DLD1 (cell line): ENCODE data around the gene USP44.
"Not testable (repeated sequence)": the region's sequence is repeated elsewhere in the genome, so short reads cannot be mapped to it uniquely, and the experiment has no call there.

Source experiments
- in situ Hi-C: cut with HindIII; loops from 2 replicates; pipeline ENCODE4 v1.10.0; 2017; ENCODE audit warnings: low sequenced_read_pairs

Gene USP44

DNA sequence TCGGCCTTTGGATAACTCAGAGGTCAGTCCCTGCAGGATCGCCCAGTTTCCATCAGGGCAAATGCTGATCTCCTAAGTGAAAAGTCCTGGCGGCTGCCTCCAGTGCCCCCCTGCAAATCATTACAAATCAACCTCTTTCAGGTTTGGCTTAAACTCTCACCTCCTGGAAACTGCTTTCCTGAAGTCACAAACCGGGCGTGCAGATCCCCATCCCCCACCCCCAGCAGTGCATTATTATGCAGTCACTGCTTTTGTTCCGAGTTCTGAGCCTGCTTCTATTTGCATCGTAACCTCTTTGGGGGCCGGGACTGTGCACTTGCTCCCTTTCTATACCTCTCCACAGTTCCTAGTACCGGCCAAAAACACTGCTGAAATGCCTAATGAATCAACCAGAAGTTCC is at the start of gene USP44:
TSS of gene USP44 (minus strand) at position 172 of the 400 bp plus-strand sequence. CDS start 17,220 bp downstream, outside the sequence.
- in situ Hi-C loops = no loop called here

DNA sequence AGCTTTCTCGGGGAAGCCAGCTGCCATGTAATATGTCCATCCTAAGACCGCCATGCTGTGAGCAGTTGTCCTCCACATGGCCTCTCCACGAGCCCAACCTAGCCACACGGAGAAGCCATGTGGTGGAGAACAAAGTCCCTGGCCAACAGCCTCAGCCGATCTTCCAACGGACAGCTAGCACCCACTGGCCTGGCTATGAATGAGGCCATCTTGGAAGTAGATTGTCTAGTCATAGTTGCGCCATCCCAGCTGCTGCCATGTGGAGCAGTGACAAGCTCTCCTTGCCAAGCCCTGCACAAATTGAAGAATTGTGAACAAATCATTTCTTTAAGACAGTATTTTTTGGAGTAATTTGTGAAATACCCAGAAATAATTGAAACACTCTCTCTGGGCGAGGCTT is 49.3 kb upstream of the USP44 start:
- in situ Hi-C loops = loop anchor here (25.0 kb wide), 1 partner anchor 212 kb away; no protein-coding TSS in a partner anchor

DNA sequence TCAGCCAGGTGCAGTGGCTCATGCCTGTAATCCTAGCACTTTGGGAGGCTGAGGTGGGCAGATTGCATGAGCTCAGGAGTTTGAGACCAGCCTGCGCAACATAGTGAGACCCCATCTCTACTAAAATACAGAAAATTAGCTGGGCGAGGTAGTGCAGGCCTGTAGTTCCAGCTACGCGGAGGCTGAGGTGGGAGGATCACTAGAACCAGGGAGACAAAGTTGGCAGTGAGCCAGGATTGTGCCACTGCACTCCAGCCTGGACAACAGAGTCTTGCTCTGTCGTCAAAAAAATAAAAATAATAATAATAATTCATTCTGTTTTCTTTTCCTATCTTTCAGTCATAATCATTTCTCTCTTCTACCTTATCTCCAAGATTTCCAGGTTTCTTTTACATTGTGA is 48.6 kb upstream of the USP44 start:
- in situ Hi-C loops = loop anchor here (25.0 kb wide), 1 partner anchor 212 kb away; no protein-coding TSS in a partner anchor

DNA sequence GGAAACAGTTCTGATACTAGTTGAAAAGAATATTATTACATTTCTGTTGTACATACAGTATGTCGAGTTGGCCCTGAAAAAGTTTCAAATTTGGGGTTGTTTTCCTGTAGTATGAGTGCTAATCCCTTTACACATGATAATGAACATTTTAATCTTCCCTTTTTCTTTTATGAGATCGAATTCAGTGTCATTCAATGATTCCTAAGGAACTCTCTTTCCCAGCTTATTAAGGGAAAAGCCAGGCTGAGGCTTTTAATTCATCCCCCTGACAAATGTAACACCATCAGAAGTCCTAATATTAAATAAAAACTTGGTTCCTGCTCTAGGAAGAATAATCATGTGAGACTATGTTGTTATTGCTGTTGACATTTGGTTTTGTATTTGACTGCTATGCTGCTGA is 42.9 kb upstream of the USP44 start:
- in situ Hi-C loops = no loop called here

DNA sequence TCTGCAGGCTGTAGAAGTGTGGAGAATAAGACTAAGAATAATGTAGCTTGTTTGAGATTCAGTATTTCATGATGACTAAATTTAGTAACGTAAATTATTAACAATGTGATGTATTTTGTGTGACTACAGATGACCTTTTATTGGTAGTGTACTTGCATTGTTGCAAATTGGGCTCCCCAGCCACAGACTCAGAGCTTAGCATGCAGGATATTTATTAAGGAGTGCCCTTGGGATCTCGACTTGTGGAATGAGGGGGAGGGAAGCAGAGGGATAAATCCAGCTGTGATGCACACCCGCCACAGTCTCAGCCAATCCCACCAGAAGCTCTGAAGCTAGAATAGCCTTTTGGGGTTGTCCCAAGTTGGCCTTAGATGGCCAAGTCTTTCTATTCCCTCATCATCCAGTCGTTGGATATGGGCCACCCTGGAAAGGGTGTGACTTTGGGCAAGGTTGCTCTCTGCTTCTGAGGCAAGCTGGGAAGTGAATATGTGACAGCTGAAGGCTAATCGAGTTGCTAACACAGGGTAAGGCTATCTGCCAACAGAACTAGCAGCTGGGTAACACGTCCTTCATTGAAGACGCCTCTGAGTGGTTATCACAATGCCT is 42.1 kb upstream of the USP44 start:
- in situ Hi-C loops = no loop called here

DNA sequence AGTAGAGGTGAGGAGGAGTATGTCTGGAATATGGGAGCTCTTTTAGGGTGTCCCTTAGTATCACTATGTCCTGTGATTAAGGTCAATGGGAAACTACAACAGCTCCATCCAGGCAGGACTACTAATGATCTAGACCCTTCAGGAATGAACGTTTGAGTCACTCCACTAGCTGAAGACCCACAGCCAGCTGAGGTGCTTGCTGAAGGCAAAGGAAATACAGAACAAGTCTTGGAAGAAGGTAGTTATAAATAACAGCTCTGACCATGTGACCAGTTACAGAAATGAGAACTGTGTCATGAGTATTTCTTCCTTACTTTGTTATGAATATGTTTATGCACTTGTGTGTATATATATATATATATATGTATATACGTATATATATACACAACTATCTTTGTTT is 40.5 kb upstream of the USP44 start:
- in situ Hi-C loops = no loop called here

DNA sequence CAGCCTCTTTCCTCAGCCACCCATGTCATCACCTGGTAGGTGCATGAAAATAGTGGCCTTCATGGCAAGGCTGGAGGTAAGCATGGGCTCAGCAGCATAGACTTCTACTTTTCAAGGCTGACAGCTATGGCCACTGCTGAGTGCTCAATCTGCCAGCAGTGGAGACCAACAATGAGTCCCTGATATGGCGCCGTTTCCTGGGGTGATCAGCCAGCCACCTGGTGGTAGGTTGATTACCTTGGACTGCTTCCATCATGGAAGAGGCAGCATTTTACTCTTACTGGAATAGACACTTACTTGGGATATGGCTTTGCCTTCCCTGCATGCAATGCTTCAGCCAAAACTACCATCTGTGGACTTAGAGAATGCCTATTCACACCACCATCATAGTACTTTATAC is 39.5 kb upstream of the USP44 start:
- in situ Hi-C loops = no loop called here

DNA sequence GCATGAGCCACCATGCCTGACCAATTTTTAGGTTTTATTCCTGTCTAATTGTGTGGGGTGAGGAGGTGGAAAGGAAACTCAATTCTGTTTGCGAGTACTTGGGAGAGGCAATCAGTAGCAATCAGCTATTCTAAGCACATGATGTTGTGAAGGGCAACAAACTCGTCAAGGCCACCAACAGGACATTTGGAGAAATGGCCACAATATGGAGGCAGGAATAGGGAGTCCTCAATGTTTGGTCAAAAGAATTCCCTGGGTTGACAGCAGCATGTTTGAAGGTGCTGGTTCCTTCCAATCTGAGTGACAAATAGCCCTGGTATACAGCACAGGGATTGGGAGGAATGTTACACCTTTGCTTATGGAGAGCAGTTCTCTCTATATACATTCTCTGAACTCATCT is 32.7 kb upstream of the USP44 start:
- in situ Hi-C loops = no loop called here

DNA sequence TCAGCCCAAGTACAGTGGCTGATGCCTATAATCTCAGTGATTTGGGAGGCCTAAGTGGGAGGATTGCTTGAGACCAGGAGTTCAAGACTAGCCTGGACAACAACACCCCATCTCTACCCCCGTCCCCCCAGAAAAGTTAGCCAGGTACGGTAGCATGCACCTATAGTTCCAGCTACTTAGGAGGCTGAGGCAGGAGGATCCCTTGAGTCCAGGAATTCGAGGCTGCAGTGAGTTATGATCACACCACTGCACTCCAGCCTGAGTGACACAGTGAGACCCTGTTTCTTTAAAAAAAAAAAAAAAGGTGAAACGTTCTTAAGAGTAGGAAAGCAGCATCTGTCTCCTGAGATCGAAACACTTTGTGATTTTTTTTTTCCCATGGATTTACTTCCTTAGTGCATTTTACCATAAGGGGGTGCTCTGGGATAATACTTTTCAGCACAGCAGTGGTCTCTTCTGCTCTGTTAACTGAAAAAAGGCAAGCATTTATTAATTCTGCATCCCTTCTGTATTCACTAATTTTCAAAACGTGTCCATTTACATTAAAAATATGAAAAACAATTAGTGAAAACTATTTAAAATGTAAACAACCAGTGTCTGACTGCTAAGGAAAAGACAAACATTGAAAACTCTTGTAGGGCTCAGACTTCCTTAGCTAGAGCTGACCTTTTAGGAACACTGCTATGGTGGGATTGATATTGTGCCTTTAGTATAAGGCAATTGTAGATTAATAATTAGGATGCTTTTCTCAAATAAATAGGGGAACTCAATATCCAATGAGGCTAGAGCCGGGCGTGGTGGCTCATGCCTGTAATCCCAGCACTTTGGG is 31.2 kb upstream of the USP44 start:
- in situ Hi-C loops = no loop called here

DNA sequence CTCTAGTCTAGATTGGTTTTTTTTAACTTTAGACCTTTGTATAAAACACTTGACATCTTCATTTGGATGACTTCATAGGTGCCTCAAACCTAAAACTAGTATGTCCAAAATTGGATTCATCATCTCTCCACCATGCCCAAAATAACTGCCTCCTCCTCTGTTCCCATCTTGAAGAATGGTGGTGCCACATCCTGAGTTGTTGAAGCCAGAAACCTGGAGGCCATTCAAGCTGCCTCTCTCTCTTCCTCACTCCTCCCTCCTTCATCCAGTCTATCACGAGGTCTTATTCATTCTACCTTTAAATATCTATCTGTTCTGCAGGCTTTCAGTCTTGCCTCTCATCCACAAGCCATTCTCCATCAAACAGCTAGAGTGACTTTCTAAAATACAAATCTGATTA is 26.5 kb upstream of the USP44 start:
- in situ Hi-C loops = no loop called here

DNA sequence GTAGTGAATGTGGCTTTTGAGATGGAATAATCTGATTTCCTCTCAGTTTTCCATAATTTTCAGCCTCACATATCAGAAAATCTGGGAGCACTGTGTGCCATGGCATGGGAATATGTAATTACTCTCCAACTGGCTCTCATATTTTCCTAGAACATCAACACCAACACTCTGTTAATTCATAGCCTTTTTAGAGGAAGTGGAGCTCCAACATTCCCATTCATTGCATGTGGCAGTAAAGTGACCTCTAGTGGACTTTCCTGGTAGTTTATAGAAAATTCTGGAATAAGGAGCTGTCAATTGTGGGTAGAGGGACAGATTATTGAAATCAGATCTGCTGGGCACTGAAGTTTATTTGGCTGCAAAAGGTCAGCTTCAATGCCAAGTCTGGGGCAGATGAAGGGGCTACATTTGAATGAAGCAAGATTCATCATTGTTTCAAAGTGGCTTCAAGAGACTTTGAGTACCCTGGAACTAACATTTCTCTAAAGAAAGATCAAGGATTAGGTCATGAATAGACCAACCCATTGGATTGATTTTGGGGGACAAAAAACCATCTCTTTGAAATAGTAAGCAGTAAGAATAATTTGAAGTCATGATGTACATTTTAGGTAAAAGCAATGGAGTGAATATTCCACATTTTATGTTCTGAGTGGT is 23.6 kb upstream of the USP44 start:
- in situ Hi-C loops = no loop called here

DNA sequence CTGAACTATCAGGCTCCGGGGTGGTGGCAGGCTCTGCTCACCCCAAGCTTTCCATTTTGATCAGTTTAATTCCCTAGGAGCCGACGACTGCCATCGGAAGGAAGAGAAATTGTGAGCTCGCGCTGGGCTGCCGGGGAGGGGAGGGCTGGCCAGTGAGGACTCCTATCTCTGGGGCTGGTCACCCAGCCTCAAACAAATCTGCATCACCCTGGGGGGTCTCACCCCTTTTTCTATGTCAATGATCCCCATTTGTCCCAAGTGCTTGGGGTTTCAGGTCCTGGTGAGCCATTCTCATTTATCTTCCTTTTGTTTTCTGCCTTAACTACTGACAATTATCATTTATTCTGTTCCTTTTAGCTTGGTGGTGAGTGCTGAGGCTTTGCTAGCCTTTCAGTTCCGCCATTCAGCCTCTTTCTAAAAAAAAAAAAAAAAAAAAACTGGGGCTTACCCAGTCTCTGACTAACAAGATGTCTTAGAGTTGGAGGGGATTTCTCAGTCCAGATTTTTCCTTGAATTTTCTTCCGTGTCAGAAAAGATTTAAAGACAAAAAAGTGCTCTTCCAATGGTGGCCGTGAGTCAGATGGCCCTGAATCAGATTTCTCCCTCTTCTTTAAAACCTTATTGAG is 22.8 kb upstream of the USP44 start:
- in situ Hi-C loops = no loop called here

DNA sequence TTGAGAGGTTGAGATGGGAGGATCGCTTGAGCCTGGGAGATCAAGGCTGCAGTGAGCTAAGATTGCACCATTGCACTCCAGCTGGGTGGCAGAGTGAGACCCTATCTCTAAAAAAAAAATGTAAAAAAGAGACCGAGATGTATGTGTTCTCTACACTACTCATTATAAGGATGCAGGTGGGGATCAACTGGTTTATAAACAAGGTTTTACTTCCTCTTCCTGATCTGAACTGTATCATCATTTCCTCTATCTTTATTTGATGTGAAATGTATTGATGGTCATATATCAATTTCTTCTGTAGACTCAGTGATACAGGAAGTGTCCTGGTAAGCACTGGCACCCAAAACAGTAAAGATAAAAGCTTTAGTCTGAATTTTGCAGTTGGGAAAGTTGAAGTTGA is 20.1 kb upstream of the USP44 start:
- in situ Hi-C loops = no loop called here

DNA sequence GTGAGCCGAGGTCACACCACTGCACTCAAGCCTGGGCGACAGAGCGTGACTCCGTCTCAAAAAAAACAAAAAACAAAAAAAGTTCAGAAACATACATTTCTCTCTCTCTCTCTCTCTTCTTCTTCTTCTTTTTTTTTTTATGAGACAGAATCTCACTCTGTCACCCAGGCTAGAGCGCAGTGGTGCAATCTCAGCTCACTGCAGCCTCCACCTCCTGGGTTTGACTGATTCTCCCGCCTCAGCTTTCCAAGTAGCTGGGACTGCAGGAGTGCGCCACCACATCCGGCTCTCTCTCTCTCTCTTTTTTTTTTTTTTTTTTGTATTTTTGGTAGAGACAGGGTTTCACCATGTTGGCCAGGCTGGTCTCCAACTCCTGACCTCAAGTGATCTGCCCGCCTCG is 16.8 kb upstream of the USP44 start:
- in situ Hi-C loops = not testable (repeated sequence)

DNA sequence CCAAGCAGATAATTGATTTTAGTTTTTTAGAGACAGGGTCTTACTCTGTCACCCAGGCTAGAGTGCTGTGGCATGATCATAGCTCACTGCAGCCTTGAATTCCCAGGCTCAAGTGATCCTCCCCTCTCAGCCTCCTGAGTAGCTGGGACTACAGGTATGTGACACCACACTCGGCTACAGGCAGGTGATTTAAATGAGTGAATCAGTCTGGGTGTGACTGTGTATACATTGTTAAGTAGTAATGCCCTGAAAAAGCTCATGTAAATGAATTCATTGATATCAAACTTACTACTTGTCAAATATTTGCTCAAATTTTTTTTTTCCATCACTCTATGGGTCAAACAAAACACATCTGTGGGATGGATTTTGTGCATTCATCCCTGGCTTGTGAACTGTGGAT is 6.3 kb upstream of the USP44 start:
- in situ Hi-C loops = no loop called here

DNA sequence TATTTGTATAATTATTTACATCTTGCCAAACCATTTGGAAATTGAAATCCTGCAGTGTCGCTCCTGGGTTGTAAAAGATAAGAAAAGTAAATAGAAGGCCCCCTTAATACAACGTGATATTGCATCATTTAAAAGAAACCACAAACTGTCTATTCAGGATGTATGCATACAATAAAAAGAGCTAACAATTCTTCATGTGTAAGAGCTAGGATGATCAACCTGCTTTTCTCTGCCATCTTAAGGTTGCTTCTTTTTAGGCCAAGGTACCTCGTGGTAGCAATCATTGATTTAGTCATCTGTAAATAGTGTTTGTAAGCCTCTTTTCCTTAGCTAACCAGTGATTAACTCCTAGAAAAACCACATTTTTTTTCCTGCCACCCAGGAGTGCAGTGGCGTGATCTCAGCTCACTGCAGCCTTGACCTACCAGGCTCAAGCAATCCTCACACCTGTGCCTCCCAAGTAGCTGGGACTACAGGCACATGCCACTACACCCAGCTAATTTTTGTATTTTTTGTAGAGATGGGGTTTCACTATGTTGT is 3.3 kb upstream of the USP44 start:
- in situ Hi-C loops = no loop called here

DNA sequence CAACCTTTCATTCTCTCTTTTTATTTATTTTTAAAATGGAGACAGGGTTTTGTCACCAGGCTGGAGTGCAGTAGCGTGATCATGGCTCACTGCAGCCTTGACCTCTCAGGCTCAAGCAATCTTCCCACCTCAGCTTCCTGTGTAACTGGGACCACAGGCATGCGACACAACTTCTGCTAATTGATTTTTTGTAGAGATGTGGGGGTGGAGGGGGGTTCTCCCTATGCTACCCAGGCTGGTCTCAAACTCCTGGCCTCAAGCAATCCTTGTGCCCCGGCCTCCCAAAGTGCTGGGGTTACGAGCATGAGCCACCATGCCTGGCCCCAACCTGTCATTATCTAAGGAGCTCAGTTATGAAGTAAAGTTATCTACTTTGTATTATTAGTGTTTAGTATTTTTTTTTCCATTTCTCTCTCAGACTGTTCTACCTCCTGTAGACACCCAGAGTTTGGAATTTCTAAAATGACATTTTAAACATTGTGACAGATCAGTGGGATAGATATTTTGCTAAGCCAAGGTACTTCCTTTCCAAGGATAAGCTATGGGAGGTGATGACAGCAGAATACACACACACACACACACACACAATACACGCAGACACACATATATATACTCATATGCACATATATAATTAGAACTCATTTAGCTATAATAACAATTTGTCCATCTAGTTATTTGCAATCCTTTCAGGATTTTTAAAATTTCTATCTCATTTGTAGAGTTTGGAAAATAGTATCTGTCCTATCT is 2.1 kb upstream of the USP44 start:
- in situ Hi-C loops = no loop called here

DNA sequence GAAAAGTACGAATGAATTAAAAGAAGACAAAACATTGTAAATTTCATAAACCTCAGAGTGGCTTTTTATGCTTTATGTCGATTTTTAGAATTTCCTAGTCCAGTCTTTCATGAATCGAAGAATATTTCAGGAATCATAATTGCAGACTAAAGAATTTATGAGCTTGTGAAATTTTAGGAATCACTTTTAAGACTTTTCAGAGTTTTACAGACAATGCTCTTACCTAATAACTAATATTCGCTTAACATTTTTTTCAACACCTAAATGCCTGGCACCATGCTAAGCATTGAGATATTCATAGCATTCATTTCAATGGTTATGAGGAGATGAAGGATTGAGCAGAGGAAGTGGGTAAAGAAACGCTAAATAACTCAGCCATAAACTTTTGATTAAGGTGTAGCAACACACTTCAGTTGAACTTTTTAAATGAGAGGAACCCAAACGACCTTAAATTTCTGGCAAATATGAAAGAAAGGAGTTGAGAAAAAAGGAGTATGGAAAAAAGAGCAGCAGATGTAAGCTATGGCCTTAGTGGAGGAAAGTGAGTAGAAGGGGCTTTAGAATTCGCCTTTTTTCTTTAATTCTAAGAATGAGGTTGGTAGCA is 739 bp upstream of the USP44 start:
- in situ Hi-C loops = no loop called here

DNA sequence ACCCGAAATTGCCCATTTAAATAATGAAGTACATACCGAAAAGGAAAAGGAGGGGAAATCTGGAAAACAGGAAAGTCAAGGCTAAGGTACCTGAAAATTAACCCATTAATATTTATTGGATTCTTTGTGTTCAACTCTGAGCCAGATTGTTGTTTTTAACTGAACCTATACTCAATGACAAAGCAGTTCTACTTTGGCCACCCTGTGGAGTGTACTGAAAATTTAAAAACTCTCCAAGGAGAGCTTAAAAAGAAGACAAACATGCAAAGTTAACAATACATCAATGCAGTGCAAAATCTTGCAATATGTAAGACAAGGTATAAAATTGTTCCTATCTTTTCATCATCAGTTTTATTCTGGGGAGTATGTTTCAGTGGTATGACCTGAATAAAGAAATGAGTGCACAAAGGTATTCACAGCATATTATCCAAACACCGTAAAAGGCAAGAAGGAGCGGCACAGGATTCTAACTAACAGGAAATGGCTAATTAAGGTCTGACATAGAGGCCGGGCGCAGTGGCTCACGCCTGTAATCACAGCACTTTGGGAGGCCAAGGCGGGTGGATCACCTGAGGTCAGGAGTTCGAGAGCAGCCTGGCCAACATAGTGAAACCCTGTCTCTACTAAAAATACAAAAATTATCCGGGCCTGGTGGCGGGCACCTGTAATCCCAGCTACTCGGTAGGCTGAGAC is 1.7 kb downstream of the USP44 start:
- in situ Hi-C loops = loop anchor here (25.0 kb wide), 1 partner anchor 437 kb away; no protein-coding TSS in a partner anchor
